Stimulated activated CD8-positive, alpha-beta memory T cell treated with anti-CD3 and anti-CD28 coated beads, Interleukin-12 subunit alpha, Interleukin-12 subunit beta, amount 100 ng/mL, for 4 hours (primary cell): ENCODE measurements around the gene CTSV.
A peak's percentile ranks its signal among the peaks of the same experiment; 100 is the strongest.
"Not testable (repeated sequence)": the region's sequence is repeated elsewhere in the genome, so short reads cannot be mapped to it uniquely, and the experiment has no call there.

Source experiments
- DNase-seq: peaks from one replicate; pipeline ENCODE4 v3.0.0-alpha.2; 2020; ENCODE audit warnings: low read depth

Gene CTSV

DNA sequence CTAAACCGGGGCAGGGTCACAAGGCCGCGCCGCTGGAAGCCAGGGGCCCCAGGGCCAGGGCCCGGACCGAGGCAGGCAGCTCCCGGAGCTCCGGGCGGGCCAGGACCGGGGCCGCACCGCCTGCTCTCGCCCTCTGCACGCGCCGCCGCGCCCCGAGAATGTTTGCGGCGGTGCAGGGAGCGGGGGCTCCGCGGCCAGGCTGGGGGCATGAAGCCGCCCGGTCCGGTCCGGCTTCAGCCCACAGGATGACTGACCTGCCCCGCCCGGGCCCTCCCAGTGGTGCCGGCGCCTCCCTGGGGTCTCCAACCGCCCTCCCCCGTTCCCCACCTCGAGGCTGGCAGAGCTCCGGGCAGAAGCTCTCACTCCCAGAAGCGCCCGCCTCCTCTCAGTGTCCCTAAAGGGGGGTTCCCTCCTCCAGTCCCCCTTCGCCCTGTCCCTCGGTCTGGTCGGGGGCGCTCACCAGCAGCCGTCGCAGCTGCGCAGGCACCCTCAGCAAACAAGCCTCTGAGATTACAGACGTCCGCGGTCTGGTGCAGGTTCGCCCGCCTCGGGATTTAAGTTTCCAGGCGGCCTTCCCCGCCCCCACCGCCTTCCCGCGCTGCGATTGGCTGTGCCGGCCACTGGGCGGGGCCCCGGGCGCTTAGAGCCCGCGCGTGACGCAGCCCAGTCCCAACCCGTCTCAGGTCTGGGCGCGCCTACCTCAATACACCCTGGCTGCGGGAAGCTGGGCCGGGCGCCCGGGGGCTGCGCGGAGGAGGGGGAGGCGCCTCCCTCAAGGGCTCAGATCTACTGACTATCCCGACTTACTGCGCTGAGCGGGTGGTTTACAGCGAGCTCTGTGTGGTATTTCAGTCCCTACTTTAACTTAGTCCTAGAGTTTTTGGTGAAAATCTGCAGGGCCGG lies at the start of gene CTSV:
Gene CTSV (minus strand): TSS at position 532 of the 903 bp plus-strand sequence. CDS start 1,099 bp downstream, outside the sequence.
- peak; percentile 53 for DNase-seq

DNA sequence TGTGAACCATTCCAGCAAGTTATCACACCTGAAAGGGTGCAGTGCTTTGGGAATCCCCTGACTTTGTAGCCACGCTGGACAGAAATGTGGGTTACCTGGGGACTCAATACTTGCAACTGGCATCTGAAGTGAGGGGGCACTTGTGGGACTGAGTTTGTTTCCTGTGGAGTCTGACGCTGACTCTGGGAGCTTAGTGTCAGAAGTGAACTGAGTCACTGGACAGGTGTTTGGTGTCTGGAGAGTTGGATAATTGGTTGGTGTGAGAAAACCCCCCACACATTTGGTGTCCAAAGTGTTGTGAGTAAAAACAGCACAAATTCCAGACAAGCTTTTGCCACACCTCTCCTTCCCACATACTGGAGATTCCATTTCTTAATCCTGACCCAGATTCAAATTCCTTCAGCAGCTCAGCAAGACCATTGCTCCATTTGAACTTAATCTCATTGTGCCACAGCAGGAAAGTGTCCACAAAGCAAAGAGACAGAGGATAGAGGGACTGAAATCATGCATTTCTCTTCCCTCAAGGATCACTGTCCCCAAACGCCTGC lies 48.8 kb upstream of the CTSV start:
- not testable (repeated sequence) for DNase-seq

DNA sequence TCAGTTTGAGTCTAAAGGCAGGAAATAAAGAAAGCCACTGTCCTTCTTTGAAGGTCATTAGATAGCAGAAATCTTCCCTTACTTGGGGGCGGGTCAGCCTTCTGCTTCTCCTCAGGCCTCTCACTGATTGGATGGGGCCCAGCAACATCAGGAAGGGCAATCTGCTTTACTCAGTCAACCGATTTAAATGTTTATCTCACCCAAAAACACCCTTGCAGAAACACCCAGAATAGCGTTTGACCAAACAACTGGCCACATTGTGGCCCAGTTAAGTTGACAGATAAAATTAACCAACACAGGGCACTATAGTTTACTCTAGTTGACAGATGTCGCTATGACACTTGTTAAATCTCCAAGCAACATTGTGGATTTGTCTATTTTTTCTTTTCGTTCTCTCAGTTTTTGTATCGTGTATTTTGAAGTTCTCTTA lies 45.6 kb upstream of the CTSV start:
- not testable (repeated sequence) for DNase-seq

DNA sequence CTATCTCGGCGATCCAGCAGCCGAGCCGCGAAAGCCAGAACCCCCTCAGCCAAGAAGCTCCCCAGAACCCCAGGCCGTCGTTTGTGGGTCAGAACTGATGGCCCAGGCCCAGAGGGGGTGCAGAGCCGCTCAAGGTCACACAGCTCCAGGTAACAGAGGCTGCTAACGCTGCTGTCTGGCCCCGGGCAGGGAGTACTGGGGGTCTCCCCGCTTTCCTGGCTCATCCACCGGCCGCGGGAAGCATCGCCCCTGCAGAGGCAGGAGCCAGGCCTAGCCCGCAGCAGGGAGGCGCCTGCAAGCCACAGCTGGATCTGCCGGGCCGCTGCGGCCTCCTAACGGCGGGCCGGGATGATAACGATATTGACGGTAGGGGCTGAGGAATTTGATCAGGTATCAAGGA lies 39.4 kb upstream of the CTSV start:
- DNase-seq, result no peak

DNA sequence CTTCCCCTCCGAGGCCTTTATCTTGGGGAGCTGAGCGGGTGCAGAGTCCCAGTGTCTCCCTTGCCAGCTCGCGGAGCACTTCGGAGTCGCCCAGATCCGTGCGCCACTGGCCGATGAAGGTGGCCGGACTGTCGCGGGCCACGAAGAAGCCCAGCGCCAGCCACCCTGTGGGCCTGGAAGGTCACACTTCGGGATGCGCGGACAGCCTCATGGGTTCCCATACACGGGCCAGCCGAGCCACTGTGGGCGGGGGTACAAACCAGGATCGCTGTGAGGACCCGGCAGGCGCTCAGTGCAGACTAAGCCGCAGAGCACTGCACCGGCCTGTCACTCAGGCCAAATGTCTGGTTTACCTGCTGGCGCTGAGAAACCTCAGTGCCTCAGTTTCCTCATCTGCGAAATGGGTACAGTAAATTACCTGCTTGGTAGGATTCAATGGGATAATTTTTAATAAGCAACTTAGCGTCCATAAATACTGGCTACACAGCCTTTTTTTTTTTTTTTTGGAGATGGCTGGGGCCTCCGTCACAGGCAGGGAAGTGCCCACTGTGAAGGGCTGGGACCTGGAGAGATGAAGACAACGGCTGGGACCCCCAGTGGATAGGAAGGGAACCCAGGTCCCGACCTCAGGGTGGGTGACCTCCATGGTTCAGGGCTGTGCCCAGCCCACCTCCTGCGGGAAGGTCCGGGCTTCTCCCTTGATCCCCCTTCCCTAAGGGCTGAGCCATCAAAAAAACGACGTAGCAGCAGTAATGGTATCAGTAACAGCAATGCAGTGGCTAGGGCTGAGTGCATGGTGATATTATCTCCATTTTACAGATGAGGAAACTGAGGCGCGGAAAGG lies 38.7 kb upstream of the CTSV start:
- DNase-seq, result no peak

DNA sequence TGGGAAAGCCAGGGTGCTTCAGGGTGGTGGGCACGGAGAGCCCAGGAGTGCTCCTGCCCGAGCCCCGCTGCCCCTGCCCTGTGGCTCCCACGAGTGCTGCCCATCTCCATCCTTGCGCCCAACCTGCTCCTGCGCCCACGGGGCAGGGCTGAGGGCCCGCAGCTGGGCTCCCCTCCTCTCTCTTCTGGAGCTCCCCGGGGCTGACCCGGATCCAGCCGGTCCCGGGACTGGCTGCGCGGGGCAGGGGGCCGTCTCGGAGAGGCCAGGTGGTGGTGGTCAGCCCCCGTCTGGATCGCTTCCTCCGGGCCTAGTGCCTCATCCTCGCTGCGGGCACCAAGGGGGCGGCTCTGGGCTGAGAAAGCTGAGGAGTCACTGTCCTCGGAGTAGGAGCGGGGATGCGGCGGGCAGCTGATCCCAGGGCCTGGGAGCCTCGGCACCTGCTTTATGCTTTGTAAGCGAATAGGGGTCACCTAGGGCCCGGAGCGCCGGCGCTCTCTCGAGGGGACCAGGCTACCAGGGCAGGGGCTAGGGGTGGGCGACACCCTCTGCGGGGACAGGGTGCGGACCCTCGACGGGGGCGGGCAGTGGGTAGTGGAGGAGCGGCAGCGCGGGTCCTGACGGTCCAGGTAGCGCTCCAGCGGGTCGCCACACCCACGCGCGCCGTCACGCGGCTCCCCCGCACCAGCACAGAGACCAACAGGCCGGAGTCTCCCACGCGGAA lies 37.9 kb upstream of the CTSV start:
- DNase-seq, result not testable (repeated sequence)

DNA sequence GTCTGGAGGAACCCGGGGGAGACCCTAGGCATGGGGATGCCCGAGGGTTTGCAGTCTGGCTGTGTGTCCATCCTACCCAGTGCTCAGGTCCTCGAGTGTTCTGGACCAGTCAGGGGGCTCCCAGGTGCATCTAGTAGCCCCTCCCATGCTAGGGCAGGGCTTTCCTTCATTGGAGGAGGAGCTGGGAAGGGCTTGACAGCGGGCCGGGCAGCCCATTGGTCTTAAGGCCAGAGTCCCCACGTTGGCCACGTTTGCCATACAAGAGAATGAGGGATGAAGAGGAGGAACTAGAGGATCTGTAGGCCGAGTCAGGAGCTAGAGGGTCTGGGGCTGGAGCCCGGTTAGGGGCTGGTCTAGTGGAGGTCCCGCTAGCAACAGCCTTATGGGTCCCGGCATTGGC lies 37.3 kb upstream of the CTSV start:
- no peak for DNase-seq

DNA sequence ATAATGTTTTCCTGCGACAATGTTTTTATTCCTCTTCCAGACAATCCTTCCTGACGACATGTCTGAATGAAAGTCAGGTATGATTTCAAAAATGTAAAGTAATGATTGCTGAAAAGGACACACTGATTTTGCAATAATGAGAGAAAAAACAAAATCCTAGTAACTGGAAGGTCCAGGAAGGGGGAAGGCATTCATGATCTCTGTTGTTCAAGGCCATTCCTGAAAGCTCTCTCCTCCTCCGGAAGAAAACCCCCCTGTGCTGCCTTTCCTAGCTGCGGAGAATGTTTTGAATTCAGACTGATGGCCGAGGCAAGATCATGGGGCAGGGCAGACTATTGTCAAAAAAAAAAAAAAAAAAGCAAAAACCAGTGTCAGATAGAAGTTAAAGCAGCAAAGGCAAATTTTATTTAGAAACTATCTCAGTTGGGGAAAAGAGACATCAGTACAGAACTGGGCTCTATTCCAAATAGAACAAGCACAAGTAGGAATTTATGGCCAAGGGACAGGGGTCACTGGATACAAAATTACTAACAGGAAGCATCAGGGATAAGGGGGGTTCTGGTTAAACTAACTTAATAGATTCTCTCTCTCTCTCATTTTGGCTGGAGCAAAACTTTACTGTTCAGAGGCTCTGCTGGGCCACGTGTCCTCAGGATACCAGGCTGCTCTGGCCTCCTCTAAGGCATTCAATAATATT lies 36.5 kb upstream of the CTSV start:
- DNase-seq, result no peak

- no peak for DNase-seq
Observed at GRCh38 chr9:97073506-97073905, 34.6 kb upstream of the CTSV start.

- no peak for DNase-seq
Observed at GRCh38 chr9:97072285-97072776, 33.4 kb upstream of the CTSV start.

DNA sequence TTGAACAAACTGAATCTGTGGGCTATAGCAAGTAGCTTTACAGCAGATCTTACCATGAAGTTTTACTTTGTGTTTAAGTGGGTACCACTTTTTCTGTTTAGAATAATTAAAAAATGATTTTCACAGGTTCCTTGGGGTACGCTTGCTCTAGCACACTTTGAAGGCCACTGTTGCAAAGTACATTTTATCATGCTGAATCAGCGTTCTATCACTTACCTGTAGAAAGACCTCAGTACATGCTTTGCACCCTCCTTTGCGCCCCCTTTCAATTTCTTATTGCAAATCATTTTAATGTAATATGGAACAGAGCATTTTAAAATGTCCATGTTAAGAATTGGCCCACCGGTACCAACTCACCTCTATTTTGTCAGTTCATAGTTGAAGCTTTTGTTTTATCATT lies 31.4 kb upstream of the CTSV start:
- DNase-seq, result not testable (repeated sequence)

GRCh38 chr9:97067490-97067889 lies 28.5 kb upstream of the CTSV start:
- no peak for DNase-seq

DNA sequence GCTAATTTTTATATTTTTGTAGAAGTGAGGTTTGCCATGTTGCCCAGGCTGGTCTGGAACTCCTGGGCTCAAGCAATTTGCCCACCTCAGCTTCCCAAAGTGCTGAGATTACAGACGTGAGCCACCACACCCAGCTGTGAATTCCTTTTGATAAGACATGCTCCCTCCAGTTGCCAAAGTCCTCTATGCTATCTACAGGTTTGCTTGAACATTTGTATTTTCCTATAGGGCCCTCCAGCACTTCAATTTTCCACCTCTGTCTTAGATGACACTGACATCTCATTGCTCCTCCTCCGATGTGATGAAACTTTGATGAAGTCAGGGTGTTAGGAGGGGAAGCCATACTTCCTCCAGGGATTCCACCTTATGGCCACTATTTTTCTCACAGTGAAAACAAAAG lies 25.2 kb upstream of the CTSV start:
- DNase-seq, result no peak

DNA sequence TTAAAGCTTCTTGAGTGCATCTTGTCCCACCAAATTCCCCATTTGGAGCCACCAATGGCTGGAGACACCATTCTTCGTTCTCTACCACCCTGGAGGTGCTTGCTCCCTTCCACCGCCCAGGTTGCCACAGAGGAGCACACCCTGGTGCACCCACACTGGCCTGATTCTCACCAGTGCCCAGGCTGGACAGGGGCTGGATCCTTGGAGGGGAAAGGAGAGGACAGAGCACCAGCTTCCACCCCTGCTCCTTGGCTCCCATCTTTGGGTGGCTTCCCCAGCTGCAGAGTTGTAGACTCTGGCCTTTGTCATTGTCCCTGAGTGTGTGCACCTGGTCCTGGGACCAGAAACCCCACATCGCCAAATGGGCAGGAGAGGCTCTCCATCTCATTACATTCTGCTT lies 21.9 kb upstream of the CTSV start:
- DNase-seq, result no peak

GRCh38 chr9:97059626-97060025 lies 20.7 kb upstream of the CTSV start:
- DNase-seq, result no peak

GRCh38 chr9:97057651-97058050 lies 18.7 kb upstream of the CTSV start:
- no peak for DNase-seq

DNA sequence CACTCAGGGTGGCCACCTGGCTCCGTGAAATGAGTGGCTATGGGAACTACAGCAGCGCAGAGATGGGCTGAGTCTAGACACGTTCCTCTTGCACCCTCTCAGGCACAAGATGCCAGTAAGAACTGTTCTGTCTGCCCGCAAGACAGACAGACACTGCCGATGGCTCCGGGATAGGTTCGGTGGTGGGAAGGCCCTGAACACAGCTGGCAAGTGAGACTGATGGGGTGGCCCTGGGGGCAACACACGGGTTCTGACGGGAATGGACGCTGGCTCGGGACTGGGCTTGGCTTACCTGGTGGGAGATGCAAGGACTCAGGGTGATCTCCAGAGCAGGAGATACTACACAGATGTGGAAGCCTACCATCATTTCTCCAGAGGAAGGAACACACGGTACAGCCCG lies 16.9 kb upstream of the CTSV start:
- not testable (repeated sequence) for DNase-seq

GRCh38 chr9:97053717-97054116 lies 14.8 kb upstream of the CTSV start:
- DNase-seq, result no peak

- DNase-seq, result no peak
Observed at GRCh38 chr9:97052735-97053134, 13.8 kb upstream of the CTSV start.

- no peak for DNase-seq
Observed at GRCh38 chr9:97046228-97046627, 7.3 kb upstream of the CTSV start.

- DNase-seq, result no peak
Observed at GRCh38 chr9:97045300-97045699, 6.4 kb upstream of the CTSV start.
